ENCODE data around the gene CPLANE2.

- TF ChIP-seq CTCF (IDR thresholded peaks at IDR 0.05; ENCODE audit: poor library complexity, severe bottlenecking) (no peak), EZH2 (IDR thresholded peaks at IDR 0.05; ENCODE audit: borderline replicate concordance, insufficient read depth, low read length, poor library complexity, severe bottlenecking) (no peak), TAF1 (IDR thresholded peaks at IDR 0.05; ENCODE audit: low read depth) (no peak)
Measured at GRCh38 chr1:16226490-16227179, 10.3 kb downstream of the CPLANE2 start.
